RWPE1 (cell line): ENCODE results near the gene MSANTD1.

Experiments used
- CTCF ChIA-PET: fragments of 350-600 bp; sonication (Branson Sonifier 250); formaldehyde crosslinking; extraction: SDS; loops from one replicate; lab custom pipeline; 2021; lab: Yijun Ruan, JAX
- POLR2A ChIA-PET: fragments of 400-600 bp; formaldehyde crosslinking; extraction: SDS; loops from one replicate; lab custom pipeline; 2020; ENCODE audit warnings: antibody characterized with exemption; ENCODE audit not compliant: low non-redundant PET; lab: Yijun Ruan, JAX
- DNase-seq: peaks from one replicate; pipeline ENCODE4 v3.0.0; 2012; ENCODE audit warnings: low spot score
- H3K27ac ChIP-seq: fragments of 450-650 bp; 2 replicates; pipeline ENCODE4 v1.5.1; 2017
- CTCF ChIP-seq: fragments of 450-650 bp; conservative IDR thresholded peaks from 2 replicates; pipeline ENCODE4 v1.5.1; 2017; ENCODE audit warnings: low read depth, mild to moderate bottlenecking

The MSANTD1 gene

GRCh38 chr4:3248811-3249661 lies at the start of gene MSANTD1:
Gene MSANTD1 (plus strand): TSS chr4:3249159. CDS start chr4:3249223, 64 bp downstream.
- CTCF ChIA-PET: interaction anchor here (0.6 kb wide), 1 partner anchor 32 kb away, joined by 4 read pairs; no protein-coding TSS in a partner anchor
- H3K27ac ChIP-seq: no peak within 1 kb of the TSS
- POLR2A ChIA-PET: no interaction called here
- no peak for TF ChIP-seq CTCF
- DNase-seq: no peak

GRCh38 chr4:3199653-3200422 lies 49.1 kb upstream of the MSANTD1 start:
- H3K27ac ChIP-seq: no peak overlapping the region
- POLR2A ChIA-PET: no interaction called here
- CTCF ChIA-PET: no interaction called here
- no peak for TF ChIP-seq CTCF
- DNase-seq: no peak

GRCh38 chr4:3200423-3201090 lies 48.4 kb upstream of the MSANTD1 start:
- ChIA-PET CTCF (no interaction called here), POLR2A (no interaction called here)
- no peak for TF ChIP-seq CTCF
- no peak overlapping the region for H3K27ac ChIP-seq
- DNase-seq: no peak

- no peak for TF ChIP-seq CTCF
- H3K27ac ChIP-seq: no peak overlapping the region
- CTCF ChIA-PET: no interaction called here
- POLR2A ChIA-PET: no interaction called here
- DNase-seq: peak; percentile 1
Measured at GRCh38 chr4:3201718-3202702, 46.9 kb upstream of the MSANTD1 start.

- ChIA-PET POLR2A (no interaction called here), CTCF (no interaction called here)
- TF ChIP-seq CTCF: no peak
- no peak overlapping the region for H3K27ac ChIP-seq
- no peak for DNase-seq
Measured at GRCh38 chr4:3202836-3203820, 45.8 kb upstream of the MSANTD1 start.
